GF-D8 (cell line): ENCODE results near the gene DRP2.
"Not testable (repeated sequence)": the region's sequence is repeated elsewhere in the genome, so short reads cannot be mapped to it uniquely, and the experiment has no call there.

Experiments used
- DNase-seq: peaks from one replicate; lab custom pipeline; 2025; lab: John Stamatoyannopoulos, UW

DRP2 gene

GRCh38 chrX:101232316-101232715 lies 12.7 kb downstream of the DRP2 start:
- no peak for DNase-seq

DNA sequence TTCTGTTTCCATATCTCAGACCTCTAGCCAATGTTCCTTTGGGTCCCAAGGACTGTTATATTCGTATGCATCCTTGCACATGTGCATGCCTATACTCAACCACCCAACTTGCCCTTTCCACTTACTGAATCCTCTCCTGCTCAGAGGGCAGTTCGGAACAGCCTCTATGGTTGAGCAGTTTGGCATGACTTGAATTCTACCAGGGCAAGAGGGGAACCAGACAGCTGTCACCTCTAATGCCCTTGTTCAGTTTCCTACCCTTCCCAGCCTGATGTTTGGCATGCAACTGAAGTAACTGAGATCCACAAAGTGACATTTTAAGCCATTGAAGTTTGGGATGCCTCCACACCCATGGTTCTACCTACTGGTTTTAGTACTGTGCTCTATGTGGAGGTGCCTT lies 17.5 kb downstream of the DRP2 start:
- DNase-seq = no peak

- no peak for DNase-seq
Measured at GRCh38 chrX:101241531-101241930, 21.9 kb downstream of the DRP2 start.

- DNase-seq = no peak
Measured at GRCh38 chrX:101252634-101253033, 33.0 kb downstream of the DRP2 start.

- DNase-seq = no peak
Measured at GRCh38 chrX:101257448-101258258, 38.1 kb downstream of the DRP2 start.

DNA sequence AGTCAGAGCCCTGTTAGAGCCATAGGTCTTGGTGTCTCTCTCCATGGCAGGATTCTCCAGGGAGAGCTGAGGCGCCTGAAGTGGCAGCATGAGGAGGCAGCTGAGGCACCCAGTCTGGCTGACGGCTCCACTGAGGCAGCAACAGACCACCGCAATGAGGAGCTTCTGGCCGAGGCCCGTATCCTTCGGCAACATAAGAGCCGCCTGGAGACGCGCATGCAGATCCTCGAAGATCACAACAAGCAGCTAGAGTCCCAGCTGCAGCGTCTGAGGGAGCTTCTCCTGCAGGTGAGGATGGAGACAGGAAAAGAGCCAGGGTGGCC lies 38.6 kb downstream of the DRP2 start:
- no peak for DNase-seq

GRCh38 chrX:101260435-101260834 lies 40.8 kb downstream of the DRP2 start:
- DNase-seq = no peak

GRCh38 chrX:101262590-101262989 lies 43.0 kb downstream of the DRP2 start:
- DNase-seq = no peak

DNA sequence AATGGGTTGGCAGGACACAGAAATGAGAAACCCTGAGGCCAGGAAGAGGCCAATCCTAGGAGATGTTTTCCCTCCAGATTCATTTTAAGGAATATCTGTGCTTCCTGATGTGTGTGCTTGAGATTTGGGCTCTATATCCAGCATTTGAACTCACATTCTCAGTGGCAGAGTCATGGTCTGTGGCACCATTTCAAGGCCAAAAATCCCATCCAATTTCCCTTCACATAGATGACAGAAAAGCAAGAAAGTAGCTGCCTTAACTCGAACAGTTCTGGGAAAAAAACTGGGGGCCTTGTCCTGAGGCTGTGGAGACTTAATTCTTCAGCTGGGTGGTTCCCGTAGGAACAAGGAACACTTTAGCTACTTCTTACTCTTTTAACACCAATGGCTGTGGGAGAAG lies 44.2 kb downstream of the DRP2 start:
- no peak for DNase-seq

- no peak for DNase-seq
Measured at GRCh38 chrX:101265869-101266428, 46.4 kb downstream of the DRP2 start.

DNA sequence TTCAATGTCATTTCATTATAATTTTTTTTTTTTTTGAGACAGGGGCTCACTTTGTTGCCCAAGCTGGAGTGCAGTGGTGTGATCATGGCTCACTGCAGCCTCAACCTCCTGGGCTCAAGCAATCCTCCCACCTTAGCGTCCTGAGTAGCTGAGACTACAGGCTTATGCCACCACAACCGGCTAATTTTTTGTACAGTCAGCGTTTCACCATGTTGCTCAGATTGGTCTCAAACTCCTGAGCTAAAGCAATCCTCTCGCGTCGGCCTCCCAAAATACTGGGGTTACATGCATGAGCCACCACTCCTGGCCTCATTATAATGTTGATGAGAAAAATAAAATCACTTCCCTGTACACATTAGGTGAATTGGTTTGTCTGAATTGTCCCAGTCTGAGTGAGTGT lies 54.6 kb downstream of the DRP2 start:
- DNase-seq = no peak

GRCh38 chrX:101276238-101276637 lies 56.7 kb downstream of the DRP2 start:
- no peak for DNase-seq

DNA sequence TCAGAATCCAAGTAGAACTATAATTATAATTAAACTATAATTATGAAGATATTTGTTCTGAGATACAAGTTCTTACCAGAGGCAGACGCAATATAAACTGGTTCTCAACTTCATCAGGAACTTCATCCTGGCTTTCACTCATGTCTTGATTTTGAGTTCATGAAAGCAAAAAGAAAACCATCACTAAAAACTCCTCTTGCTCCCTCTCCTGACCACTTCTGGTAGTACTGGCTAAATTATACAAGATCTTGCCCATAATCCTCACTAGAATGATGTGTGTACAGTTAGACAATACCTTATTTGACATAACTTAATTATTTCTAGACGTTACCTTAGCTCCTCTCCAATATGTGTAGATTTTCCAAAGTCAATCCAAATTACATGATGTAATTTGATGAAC lies 67.8 kb downstream of the DRP2 start:
- no peak for DNase-seq

DNA sequence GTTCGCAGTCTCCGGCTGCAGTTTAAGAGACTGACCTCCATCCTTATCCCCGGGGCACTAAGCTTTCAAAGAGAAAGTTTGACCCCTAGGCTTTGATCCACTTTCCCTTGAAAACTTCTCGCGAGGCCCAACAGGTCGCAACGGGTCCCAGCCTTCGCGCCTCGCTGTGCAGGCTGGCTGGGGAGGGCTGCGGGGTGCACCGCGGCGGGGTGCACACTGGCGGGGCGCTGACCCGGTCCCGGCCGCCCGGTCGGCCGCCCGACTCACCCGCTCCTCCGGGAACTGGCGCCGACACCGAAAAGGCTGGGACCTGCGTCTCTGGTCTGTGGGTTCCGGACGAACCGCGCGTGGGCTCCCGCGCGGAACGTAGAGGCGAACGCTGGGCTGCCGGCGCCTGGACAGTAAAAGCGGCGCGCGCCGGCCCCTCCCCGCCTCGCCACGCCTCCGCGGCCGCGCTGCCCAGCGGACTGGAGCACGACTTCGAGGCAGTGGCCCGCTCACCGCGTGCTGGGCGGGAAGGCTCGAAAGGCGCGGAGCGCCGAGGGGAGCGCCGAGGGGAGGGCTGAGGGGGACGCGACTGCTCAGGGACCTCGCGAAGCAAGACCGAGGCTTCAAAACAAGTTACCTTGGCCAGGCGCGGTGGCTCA lies 71.5 kb downstream of the DRP2 start, which contains the start of gene TAF7L:
Gene TAF7L, minus strand, starts transcription at position 378 of the 647 bp plus-strand sequence. CDS start 3,791 bp downstream, outside the sequence.
- DNase-seq = no peak

- DNase-seq = not testable (repeated sequence)
Measured at GRCh38 chrX:101295603-101296002, 76.0 kb downstream of the DRP2 start.

- no peak for DNase-seq
Measured at GRCh38 chrX:101303790-101304189, 84.2 kb downstream of the DRP2 start.
